ENCODE measurements around the gene TMEM150B. TPM values are rescaled to one million over a fixed set of nuclear protein-coding genes. Genes with fewer than 3 reads are reported as not detected.

Gene TMEM150B
- polyA plus RNA-seq, 1 donor, result 71.4 TPM

DNA sequence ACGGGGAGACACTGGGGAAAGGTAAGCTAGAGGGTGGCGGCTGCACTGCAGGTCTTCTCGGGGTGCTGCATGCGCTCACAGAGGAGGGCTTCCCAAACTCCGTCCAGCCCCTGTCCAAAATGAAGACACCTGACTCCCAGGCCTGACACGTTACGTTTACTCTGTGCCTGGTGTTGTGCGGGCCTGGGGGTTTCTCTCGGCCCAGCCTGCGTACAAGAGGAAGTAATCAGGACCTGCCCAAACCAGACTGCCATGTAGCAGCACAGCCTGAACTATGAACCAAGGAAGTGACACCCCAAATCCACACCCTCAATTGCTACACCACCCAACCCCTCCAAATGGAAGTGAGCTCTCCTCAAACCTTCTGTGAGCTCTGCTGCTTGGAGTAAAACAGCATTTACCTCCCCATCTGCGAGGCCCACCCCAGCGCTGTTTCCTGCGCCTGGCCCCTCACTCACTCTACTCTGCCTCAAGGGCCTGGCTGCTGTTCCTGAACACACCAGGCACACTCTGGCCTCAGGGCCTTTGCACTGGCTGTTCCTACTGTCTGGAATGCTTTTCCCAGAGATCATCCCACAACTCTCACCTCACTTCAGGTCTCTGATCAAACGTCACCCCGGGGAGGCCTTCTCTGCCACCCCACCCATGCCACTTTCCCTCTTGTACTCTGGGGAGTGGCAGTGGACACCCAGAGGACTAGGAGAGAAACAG is 48.3 kb downstream of the TMEM150B start:
- no peak for DNase-seq
- Histone ChIP-seq H3K4me1 (ENCODE audit: control insufficient read depth, insufficient read depth, low read length) (peaks cover 18% of the 10 kb centered on the region), H3K27ac (ENCODE audit: low read length) (no peak overlapping the region), H3K9me3 (ENCODE audit: control insufficient read depth, low read depth, low read length) (no peaks in the 10 kb centered on the region), H3K4me3 (ENCODE audit: low read length) (no peak overlapping the region), H3K27me3 (ENCODE audit: control insufficient read depth, insufficient read depth, low read length) (no peaks in the 10 kb centered on the region), H3K36me3 (ENCODE audit: control insufficient read depth, insufficient read depth, low read length) (peaks cover 39% of the 10 kb centered on the region)
- WGBS (ENCODE audit: insufficient coverage, low lambda C conversion rate), result no CpG with 5 or more reads among the region's 15 CpGs

DNA sequence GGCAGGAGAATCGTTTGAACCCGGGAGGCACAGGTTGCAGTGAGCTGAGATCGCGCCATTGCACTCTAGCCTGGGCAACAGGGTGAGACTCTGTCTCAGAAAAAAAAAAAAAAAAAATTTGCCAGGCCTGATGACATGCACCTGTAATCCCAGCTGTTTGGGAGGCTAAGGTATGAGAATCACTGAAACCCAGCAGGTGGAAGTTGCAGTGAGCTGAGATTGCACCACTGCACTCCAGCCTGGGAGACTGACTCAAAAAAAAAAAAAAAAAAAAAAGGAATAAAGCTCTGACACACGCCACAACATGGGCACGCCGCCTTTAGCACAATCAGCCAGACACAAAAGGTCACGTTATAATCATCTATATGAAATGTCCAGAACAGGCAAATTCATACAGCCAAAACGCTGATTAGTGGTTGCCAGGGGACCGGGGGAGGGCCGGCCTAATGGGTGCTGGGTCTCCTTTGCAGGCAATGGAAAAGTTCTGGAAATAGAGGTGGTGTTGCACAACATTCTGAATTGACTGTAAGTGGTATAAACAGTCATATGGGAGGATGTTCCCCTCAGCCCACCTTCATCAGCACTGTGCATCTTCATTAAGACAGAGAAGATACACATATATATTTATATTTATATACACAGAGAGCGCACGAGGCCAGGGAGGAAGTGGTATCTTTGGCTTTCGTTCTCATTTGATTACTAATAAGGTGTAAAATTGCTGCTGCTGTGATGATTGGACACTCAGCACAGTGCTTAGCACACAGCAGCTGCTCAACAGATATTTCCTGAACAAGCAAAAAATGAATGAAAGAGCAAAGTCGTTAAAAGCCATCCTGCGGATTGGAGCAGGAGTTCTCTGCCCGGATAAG is 49.1 kb downstream of the TMEM150B start:
- 83% methylated on average over 1 of the region's 17 CpGs for WGBS (ENCODE audit: insufficient coverage, low lambda C conversion rate)
- DNase-seq, result no peak
- Histone ChIP-seq H3K4me1 (ENCODE audit: control insufficient read depth, insufficient read depth, low read length) (peaks cover 12% of the 10 kb centered on the region), H3K9me3 (ENCODE audit: control insufficient read depth, low read depth, low read length) (no peaks in the 10 kb centered on the region), H3K27me3 (ENCODE audit: control insufficient read depth, insufficient read depth, low read length) (no peaks in the 10 kb centered on the region), H3K27ac (ENCODE audit: low read length) (no peak overlapping the region), H3K4me3 (ENCODE audit: low read length) (no peak overlapping the region), H3K36me3 (ENCODE audit: control insufficient read depth, insufficient read depth, low read length) (peaks cover 39% of the 10 kb centered on the region)

- H3K4me3 ChIP-seq (ENCODE audit: low read length), result no peak overlapping the region
- no peaks in the 10 kb centered on the region for H3K27me3 ChIP-seq (ENCODE audit: control insufficient read depth, insufficient read depth, low read length)
- H3K9me3 ChIP-seq (ENCODE audit: control insufficient read depth, low read depth, low read length), result no peaks in the 10 kb centered on the region
- no peak overlapping the region for H3K27ac ChIP-seq (ENCODE audit: low read length)
- H3K36me3 ChIP-seq (ENCODE audit: control insufficient read depth, insufficient read depth, low read length), result peaks cover 39% of the 10 kb centered on the region
- DNase-seq, result no peak
- peaks cover 4% of the 10 kb centered on the region for H3K4me1 ChIP-seq (ENCODE audit: control insufficient read depth, insufficient read depth, low read length)
- no CpG with 5 or more reads among the region's 36 CpGs for WGBS (ENCODE audit: insufficient coverage, low lambda C conversion rate)
Observed at GRCh38 chr19:55273978-55274707, 51.0 kb downstream of the TMEM150B start.

DNA sequence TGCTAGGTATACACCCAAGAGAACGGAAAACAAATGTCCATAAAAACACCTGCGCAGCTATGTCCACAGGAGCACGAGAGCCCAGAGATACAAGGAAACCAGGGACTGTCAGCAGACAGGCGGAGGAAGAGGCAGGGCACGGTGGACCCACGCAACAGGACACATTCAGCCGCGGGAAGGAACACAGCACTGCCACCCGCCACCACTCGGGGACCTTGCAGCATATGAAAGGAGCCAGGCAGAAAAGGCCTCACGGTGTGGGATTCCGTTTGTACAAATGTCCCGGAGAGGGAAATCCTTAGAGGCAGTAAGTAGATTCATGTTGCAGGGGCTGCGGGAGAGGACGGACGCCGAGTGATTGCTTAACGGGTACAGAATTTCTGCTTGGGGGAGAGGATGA is 53.0 kb downstream of the TMEM150B start:
- H3K27me3 ChIP-seq (ENCODE audit: control insufficient read depth, insufficient read depth, low read length), result no peaks in the 10 kb centered on the region
- peaks cover 34% of the 10 kb centered on the region for H3K36me3 ChIP-seq (ENCODE audit: control insufficient read depth, insufficient read depth, low read length)
- WGBS (ENCODE audit: insufficient coverage, low lambda C conversion rate), result 100% methylated on average over 2 of the region's 18 CpGs
- no peaks in the 10 kb centered on the region for H3K9me3 ChIP-seq (ENCODE audit: control insufficient read depth, low read depth, low read length)
- no peaks in the 10 kb centered on the region for H3K4me1 ChIP-seq (ENCODE audit: control insufficient read depth, insufficient read depth, low read length)
- no peak overlapping the region for H3K4me3 ChIP-seq (ENCODE audit: low read length)
- no peak overlapping the region for H3K27ac ChIP-seq (ENCODE audit: low read length)
- DNase-seq, result no peak

- no peak overlapping the region for H3K27ac ChIP-seq (ENCODE audit: low read length)
- no peaks in the 10 kb centered on the region for H3K9me3 ChIP-seq (ENCODE audit: control insufficient read depth, low read depth, low read length)
- DNase-seq, result no peak
- H3K4me3 ChIP-seq (ENCODE audit: low read length), result no peak overlapping the region
- no peaks in the 10 kb centered on the region for H3K27me3 ChIP-seq (ENCODE audit: control insufficient read depth, insufficient read depth, low read length)
- WGBS (ENCODE audit: insufficient coverage, low lambda C conversion rate), result no CpG with 5 or more reads among the region's 25 CpGs
- H3K36me3 ChIP-seq (ENCODE audit: control insufficient read depth, insufficient read depth, low read length), result peaks cover 24% of the 10 kb centered on the region
- H3K4me1 ChIP-seq (ENCODE audit: control insufficient read depth, insufficient read depth, low read length), result no peaks in the 10 kb centered on the region
Observed at GRCh38 chr19:55270172-55270942, 54.8 kb downstream of the TMEM150B start.

DNA sequence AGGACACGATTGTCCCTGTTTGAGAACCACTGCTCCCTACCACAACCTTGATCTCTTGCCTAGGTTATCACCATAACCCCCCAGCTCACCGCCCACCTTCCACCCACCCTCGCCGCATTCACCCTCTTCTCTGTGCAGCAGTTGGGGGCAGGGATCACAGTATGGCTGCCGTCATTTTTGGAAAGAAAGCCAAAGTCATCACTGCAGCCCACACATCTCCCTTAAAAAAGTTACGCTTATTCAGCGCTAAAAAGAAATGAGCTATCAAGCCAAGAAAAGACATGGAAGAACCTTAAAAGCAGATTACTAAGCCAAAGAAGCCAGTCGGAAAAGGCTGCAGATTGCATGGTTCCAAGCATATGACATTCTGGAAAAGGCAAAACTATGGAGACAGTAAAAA is 55.8 kb downstream of the TMEM150B start:
- Histone ChIP-seq H3K27me3 (ENCODE audit: control insufficient read depth, insufficient read depth, low read length) (no peaks in the 10 kb centered on the region), H3K36me3 (ENCODE audit: control insufficient read depth, insufficient read depth, low read length) (peaks cover 21% of the 10 kb centered on the region), H3K27ac (ENCODE audit: low read length) (no peak overlapping the region), H3K4me1 (ENCODE audit: control insufficient read depth, insufficient read depth, low read length) (no peaks in the 10 kb centered on the region), H3K4me3 (ENCODE audit: low read length) (no peak overlapping the region), H3K9me3 (ENCODE audit: control insufficient read depth, low read depth, low read length) (no peaks in the 10 kb centered on the region)
- WGBS (ENCODE audit: insufficient coverage, low lambda C conversion rate), result 83% methylated on average over 1 of the region's 8 CpGs
- no peak for DNase-seq

GRCh38 chr19:55266840-55267239 is 58.3 kb downstream of the TMEM150B start:
- Histone ChIP-seq H3K27me3 (ENCODE audit: control insufficient read depth, insufficient read depth, low read length) (no peaks in the 10 kb centered on the region), H3K4me1 (ENCODE audit: control insufficient read depth, insufficient read depth, low read length) (no peaks in the 10 kb centered on the region), H3K27ac (ENCODE audit: low read length) (no peak overlapping the region), H3K9me3 (ENCODE audit: control insufficient read depth, low read depth, low read length) (no peaks in the 10 kb centered on the region), H3K36me3 (ENCODE audit: control insufficient read depth, insufficient read depth, low read length) (peaks cover 6% of the 10 kb centered on the region), H3K4me3 (ENCODE audit: low read length) (no peak overlapping the region)
- no peak for DNase-seq
- WGBS (ENCODE audit: insufficient coverage, low lambda C conversion rate), result 100% methylated on average over 3 of the region's 4 CpGs

- H3K4me3 ChIP-seq (ENCODE audit: low read length), result no peak overlapping the region
- no peaks in the 10 kb centered on the region for H3K9me3 ChIP-seq (ENCODE audit: control insufficient read depth, low read depth, low read length)
- peaks cover 6% of the 10 kb centered on the region for H3K36me3 ChIP-seq (ENCODE audit: control insufficient read depth, insufficient read depth, low read length)
- H3K4me1 ChIP-seq (ENCODE audit: control insufficient read depth, insufficient read depth, low read length), result no peaks in the 10 kb centered on the region
- no peak overlapping the region for H3K27ac ChIP-seq (ENCODE audit: low read length)
- H3K27me3 ChIP-seq (ENCODE audit: control insufficient read depth, insufficient read depth, low read length), result no peaks in the 10 kb centered on the region
- WGBS (ENCODE audit: insufficient coverage, low lambda C conversion rate), result 100% methylated on average over 3 of the region's 3 CpGs
- no peak for DNase-seq
Observed at GRCh38 chr19:55266404-55266803, 58.7 kb downstream of the TMEM150B start.

DNA sequence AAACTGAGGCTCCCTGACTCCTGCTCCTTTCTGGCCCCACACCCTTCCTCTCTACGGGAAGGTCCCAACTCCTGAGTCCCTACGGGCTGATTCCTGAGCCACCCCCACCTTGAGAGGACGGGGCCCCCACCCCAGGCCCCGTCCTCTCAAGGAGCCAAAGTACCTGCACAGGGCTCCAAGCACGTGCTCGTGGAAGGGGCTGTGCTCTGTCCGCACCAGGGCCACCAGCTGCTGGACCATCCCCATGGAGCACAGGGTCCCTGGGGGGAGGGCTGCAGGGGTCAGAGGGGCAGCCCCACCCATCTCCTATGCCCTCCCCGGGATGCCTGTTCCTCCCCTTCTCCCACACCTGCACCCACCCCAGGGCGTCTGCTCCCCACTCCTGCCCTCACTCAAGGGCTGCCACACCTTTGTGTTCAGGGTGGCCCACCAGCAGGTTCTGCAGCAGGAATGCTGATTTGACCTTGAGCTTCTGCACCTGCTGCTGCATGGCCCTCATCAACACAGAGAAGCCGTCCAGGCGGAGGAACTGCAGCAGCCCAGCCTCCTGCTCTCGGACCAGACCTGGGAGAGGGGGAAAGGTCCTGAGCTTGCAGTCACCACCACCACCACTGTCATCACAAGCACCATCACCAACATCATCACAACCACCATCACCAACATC is 59.3 kb downstream of the TMEM150B start:
- peaks cover 6% of the 10 kb centered on the region for H3K36me3 ChIP-seq (ENCODE audit: control insufficient read depth, insufficient read depth, low read length)
- no peaks in the 10 kb centered on the region for H3K4me1 ChIP-seq (ENCODE audit: control insufficient read depth, insufficient read depth, low read length)
- no peak overlapping the region for H3K27ac ChIP-seq (ENCODE audit: low read length)
- no peaks in the 10 kb centered on the region for H3K9me3 ChIP-seq (ENCODE audit: control insufficient read depth, low read depth, low read length)
- no peak for DNase-seq
- no peaks in the 10 kb centered on the region for H3K27me3 ChIP-seq (ENCODE audit: control insufficient read depth, insufficient read depth, low read length)
- no CpG with 5 or more reads among the region's 12 CpGs for WGBS (ENCODE audit: insufficient coverage, low lambda C conversion rate)
- H3K4me3 ChIP-seq (ENCODE audit: low read length), result no peak overlapping the region

All from large intestine (tissue), 3 donors.